Pulmonary artery endothelial cell (primary cell): ENCODE results near the gene MAP7D3. TPM values are rescaled to one million over a fixed set of nuclear protein-coding genes. Genes with fewer than 3 reads are reported as not detected.
"Not testable (repeated sequence)": the region's sequence is repeated elsewhere in the genome, so short reads cannot be mapped to it uniquely, and the experiment has no call there.

Experiments used
- DNase-seq: peaks from one replicate; pipeline ENCODE4 v3.0.0-alpha.2; 2011; ENCODE audit warnings: low read depth, low spot score
- total RNA-seq: library from RNA; depleted of rRNA; stranded (reverse); fragments of >200 nt; gene quantifications from 2 replicates; pipeline ENCODE4 v1.2.3, GENCODE V29; 2014

MAP7D3 gene
- total RNA-seq, 1 donor from 2014 or later = 12.3 TPM

DNA sequence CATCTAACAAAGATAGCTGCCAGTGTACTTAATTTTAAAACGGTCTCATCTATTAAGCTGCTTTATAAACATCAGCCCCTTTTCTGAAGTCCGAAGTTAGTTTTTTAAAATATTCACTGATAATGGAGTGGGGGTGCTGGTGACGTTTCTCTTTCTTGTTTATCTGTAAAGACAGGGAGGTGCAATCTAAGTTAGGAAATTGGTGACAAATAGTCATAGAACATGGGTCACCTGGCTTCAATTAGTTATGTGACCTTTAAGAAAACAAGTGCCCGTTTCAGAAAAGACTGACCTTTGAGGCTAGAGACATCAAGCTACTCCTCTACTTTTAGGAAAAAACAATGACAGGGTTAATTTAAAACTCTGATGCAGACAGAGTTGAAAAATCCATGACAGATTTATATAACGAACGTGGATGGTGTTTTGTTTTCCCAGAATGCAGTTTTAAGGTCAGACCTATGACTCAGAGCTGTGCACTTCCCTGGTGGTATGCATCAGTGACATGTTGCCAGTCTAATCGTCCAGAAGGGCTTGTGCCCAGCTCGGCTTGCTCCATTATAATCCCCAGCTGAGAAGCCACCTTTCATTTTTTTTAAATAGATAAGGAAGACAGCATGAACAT lies 65.7 kb downstream of the MAP7D3 start:
- no peak for DNase-seq

DNA sequence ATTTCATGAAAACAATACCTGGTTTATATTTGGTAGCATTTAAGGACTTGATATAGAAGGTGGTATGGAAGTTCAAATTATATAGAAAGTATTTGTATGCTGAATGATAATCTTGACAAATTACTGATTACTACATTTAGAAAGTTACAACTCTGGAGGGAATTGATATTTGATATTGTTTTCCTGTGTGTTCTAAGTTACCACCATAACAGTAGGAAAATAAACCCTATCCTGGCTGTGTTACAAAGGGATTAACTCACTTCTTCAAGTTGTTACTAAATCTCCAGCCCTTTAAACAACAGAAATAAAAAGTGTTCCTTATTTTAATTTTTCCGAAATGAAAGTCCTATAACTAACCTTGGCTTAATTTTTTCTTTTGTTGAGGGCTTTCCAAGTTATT lies 67.3 kb downstream of the MAP7D3 start:
- DNase-seq = no peak

DNA sequence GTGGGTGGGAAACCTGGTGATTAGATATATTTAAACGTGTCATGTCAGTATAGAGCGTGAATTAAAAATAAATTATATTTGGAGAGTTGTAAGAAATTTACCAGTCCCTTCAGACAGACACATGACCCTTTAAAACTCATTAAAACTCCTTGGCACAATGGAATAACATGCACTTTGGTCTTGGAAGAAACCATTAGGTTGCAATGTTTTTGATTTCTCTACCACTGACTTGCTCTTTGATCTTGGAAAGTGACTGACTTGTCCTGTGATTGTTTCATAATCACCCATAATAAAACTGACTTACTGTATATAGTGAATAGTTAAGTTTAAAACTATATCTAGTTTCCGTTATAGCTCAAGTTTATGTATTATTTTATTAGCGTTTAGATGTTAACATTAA lies 68.0 kb downstream of the MAP7D3 start:
- no peak for DNase-seq

DNA sequence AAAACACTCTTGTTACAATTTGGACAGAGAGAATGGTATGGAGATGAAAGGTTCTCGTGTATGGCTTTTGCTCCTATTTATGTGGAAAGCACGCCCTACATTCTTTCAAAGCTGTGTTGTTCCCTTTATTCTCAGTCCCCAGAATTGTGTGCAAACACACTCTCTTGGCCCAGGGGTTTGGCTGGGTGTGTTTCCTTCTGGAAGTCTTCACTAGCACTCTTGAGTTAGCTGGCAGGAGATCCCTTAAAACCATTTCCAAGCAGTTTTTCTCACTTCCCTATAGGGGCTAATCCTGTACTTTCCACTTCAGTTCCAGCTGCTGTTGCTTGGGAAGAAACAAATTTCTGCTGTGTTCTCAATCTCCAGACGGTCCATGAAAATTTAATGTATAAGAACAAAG lies 68.8 kb downstream of the MAP7D3 start:
- DNase-seq = no peak

DNA sequence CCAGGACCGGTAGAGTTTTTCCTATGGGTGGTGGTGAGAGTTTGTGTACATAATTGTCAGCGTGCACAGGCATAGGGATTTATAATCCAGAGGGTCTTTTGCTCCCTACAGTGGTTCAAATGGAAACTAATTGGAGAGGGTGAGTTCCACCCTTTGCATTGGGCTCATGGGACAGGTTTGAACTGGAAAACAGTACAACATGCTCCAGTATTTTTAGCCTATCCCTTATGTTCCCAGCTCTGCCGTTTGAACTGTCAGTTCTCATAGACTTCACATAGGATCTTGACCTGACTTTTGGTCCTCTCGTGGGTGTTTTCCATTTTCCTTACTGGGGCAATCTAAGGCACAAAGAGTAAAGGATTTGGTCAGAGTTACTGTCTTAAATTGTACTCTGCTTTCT lies 72.1 kb downstream of the MAP7D3 start:
- DNase-seq = no peak

DNA sequence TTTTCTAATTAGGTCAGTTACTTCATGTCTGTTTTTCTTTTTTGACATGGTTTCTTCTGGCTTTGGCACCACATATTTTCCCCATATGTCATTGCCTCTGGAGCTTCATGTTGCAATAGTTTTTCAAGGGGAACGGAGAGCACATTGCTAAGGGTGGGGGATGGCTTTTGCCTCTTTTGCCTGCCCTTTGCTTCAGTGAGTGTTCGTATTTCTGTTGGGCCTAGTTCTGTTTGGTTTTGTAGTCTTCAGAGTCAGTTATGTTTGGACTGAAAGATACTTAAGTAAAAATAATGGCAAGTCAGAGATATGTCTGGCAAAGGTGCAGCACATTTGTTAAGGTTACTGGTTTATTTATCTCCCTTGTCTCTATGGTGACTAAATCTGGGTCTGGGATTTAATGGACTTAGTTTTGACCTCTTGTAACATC lies 74.8 kb downstream of the MAP7D3 start:
- no peak for DNase-seq

DNA sequence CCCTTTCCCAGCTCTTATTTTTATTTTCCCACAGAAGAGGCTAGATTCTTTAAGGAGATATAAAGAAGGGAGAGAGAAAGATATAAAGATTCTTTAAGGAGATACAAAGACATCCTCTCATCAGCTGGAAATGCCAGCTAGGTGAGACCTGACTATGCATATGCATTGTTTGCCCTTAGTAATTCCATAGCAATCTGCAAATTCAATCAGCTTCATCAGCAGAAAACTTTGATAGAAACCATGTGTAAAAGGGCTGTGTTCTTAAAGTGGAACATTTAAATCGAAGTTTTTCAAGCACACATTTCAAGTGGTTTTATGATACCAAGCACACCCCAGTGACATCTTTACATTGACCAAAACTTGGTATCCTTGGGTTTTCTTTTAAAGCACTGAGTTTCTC lies 79.8 kb downstream of the MAP7D3 start:
- no peak for DNase-seq

DNA sequence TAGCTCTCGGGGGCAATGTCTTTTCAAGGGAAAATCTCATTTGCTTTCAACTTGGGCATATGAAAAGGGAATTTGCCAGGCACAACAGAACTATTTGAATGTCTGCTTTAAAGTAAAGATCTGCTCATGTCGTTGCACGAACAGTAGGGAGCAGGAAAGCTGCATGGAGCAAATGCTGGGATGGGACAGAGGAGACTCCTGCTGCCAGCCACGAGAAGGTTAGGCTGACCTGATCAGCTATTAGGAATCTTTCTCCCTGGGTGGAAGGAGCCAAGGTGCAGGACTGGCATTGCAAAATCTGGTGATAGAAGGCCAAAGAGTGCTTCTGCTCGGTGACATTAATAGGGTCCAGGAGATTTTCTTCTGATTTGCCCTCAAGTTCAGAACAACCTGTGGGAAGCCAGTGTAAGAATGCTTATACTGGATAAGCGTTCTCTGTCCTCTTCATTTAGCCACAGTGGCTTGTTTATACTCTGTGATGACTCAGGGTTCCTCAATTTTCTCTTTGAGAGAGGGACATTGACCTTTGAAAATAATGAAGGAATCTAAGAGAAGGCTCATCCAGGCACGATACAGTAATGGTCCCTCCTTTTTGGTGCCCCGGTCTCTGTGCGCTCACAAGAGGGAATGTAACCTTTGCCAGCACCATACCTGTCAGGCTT lies 80.9 kb downstream of the MAP7D3 start:
- DNase-seq = no peak

DNA sequence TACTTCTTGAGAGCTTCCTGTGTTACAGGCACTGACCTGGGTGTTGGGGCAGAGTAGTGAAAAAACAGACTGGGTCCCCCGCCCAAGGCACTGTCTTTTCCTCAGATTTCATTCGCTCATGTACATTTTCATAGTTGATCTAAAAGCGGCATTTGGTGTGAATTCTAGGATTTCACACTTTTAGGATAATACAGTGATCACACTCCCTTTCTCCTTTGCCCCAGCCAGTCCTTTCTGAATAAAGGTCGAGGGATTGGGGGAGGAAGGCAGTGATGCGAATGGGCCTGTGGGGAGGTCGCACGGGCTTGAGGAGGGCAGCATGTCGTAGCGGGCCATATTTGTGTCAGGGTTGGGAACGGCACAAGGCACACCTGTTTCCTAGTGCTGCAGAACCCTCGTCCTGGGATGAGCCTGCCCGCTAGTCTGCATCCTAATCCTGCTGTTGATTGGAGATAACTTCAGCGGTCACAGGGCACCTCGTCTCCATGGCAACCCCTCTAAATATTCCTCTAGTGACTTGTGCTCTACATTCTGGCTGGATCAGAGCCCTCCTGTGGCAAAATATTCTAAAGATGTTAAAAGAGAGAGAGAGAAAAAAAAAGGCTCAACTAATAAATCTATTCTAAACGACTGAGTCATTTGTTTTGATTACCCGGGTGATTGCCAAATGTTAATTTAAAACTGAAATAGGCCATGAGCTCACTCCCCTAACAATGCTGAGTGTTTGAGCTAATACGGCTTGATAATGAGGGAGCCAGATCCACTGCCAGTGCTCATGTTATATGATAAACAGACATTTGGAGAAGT lies 82.1 kb downstream of the MAP7D3 start:
- peak; percentile 83 for DNase-seq

DNA sequence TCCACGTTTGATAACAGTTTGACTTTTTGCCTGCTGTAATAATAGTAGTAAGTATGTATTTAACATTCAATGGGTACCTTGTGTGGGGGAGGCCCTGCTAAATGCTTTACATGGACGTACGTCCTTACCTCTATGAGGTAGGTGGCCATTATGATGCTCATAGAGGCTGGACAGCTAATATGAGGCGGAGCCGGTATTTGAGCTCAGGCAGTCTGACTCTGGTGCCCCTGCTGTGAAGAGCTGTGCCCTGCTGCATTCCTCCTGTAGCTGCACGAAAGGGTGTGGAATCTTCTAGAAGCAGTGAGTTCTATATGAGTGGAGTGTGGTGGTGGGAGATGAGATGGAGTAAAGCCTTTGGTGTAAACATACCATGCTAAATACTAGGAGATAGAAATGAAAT lies 83.2 kb downstream of the MAP7D3 start:
- not testable (repeated sequence) for DNase-seq

DNA sequence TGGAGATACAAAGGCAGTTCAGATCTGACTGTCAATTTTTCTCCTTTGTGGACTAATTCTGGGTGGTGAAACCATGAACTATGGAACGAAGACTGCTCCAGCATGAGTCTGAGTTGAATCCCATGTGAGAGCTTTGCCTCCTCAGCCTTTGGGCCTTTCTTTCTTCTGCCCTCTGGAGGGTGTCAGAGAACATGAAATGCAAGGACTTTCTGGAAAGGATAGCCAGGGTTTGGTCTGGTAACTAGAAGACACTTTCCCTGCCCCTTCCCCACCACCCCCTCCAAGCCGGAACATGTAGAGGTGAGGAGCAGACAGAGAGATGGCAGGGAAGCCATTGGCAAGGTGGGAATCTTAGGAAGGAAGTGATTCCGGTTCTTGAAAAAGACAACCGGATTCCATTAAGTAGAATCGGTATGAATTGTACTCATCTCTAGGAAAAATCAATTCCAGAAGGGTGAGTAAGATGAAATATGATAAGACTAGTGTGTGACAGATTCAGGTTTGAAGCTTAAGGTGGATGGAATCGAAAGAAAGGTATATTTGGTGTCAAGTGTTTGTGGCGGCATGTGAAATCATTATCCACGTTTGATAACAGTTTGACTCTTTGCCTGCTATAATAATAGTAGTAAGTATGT lies 84.9 kb downstream of the MAP7D3 start:
- DNase-seq = no peak

DNA sequence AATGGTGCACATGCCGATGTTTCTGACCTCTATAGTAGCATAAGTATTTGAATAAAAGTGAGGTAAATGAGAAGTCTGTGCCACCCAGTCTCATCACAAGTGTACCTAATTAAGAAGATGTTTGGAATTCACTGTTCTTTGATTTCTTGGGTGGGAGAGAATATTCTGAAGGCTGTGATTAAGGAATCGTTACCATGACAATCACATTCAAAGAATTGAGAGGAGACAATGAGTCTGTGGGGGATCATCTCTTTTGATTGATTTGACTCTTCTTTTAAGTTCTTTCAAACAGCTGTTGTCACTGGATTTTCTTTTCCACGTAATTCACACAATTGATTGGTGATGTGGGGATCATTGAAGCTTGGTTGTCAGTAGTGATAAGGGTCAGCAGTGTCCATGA lies 85.8 kb downstream of the MAP7D3 start:
- no peak for DNase-seq

DNA sequence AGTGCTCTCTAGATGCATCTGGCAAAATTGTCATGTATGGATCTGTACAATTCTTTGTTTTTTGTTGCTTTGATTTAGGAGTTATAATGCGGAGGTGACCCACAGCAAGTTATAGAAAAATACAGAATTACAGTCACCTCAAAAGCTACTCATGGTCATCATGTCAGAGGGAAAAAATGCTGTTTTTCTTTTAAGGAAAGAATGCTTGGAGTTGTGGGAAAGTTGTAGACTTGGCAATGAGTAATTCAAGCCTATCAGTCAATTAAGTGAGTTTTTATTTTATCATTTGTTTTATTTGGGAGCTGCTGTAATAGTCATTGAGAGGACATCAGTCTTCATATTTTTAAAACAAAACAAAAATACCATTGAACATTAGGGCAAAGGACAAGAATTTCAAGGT lies 87.5 kb downstream of the MAP7D3 start:
- no peak for DNase-seq

Other genes starting within 250 kb of the MAP7D3 start
- 96.0 and 96.7 TPM in 2 replicates for gene FHL1, start 103.9 kb downstream of the MAP7D3 start, total RNA-seq
- not detected in 2 replicates for gene ADGRG4, start 49.6 kb upstream of the MAP7D3 start, total RNA-seq
- not detected in 2 replicates for gene BRS3, start 236.5 kb upstream of the MAP7D3 start, total RNA-seq
- 31.7 and 40.8 TPM in 2 replicates for gene HTATSF1, start 246.2 kb upstream of the MAP7D3 start, total RNA-seq